HCT116 (cell line): ENCODE measurements around the gene RPL7L1. TPM values are rescaled to one million over a fixed set of nuclear protein-coding genes. Genes with fewer than 3 reads are reported as not detected.

Source experiments
- ATAC-seq: fragments of 200-7000 bp; cut with Tn5 transposase; 2 replicates; pipeline ENCODE4 v1.9.1; 2020; ENCODE audit warnings: mild to moderate bottlenecking, moderate library complexity
- BruUV-seq: library from RNA; stranded (reverse); fragments of 400-500 nt; replicated peaks from 2 replicates; lab custom pipeline; 2021; lab: Mats Ljungman, UMichigan
- CTCF ChIA-PET: fragments of 300-600 bp; sonication (Branson Sonifier 250); formaldehyde crosslinking; loops from one replicate; lab custom pipeline; 2021; ENCODE audit warnings: antibody characterized with exemption; lab: Charles Lee
- POLR2A ChIA-PET: fragments of 300-600, 350-600 bp; sonication (Branson Sonifier 250); formaldehyde crosslinking; loops from one replicate; lab custom pipeline; 2021; ENCODE audit warnings: antibody characterized with exemption; lab: Charles Lee
- RAD21 ChIA-PET, 2 experiments: fragments of 300-600 bp; sonication (Branson Sonifier 250); formaldehyde crosslinking; loops; one replicate each; lab custom pipeline; 2023; ENCODE audit warnings: low total read pairs in 2 of 2; ENCODE audit not compliant: uncharacterized antibody in 2 of 2, unreplicated experiment in 2 of 2, low non-redundant PET in 1 of 2; lab: Charles Lee
- DNase-seq: peaks from one replicate; pipeline ENCODE4 v3.0.0-alpha.2; 2010; ENCODE audit warnings: low read depth, low spot score
- H2AFZ ChIP-seq: fragments of 200-600 bp; shearing (Covaris generic), sonication (generic); 2 replicates; pipeline ENCODE4 v1.6.1; 2017; ENCODE audit warnings: low read depth, mixed run types, mixed read lengths, antibody characterized with exemption, low read length; ENCODE audit not compliant: poor library complexity, severe bottlenecking
- H3K27ac ChIP-seq: 2 replicates; pipeline ENCODE4 v1.5.1; 2012; ENCODE audit warnings: low read depth, low read length
- H3K27me3 ChIP-seq: fragments of 200-600 bp; sonication (generic); 2 replicates; pipeline ENCODE4 v1.6.1; 2016; ENCODE audit warnings: mixed run types, low read length, mixed read lengths; ENCODE audit not compliant: insufficient read depth
- H3K36me3 ChIP-seq, 2 experiments: fragments of 200-500 bp in 1 of 2; fragments of 200-600 bp in 1 of 2; sonication (Bioruptor generic) in 1 of 2; sonication (generic) in 1 of 2; 2 replicates each; pipeline versions ENCODE4 v1.5.1 to v1.6.1; 2014 to 2016; ENCODE audit warnings: low read length in 2 of 2, inconsistent platforms in 1 of 2, mixed read lengths in 1 of 2, mixed run types in 1 of 2; ENCODE audit not compliant: insufficient read depth in 2 of 2, control insufficient read depth in 1 of 2
- H3K4me1 ChIP-seq, 2 experiments: fragments of 200-600 bp in 1 of 2; sonication (generic) in 1 of 2; 2 replicates each; pipeline versions ENCODE4 v1.5.1 to v1.6.1; 2012 to 2017; ENCODE audit warnings: low read length in 2 of 2, inconsistent platforms in 1 of 2, mild to moderate bottlenecking in 1 of 2, mixed read lengths in 1 of 2, mixed run types in 1 of 2, moderate library complexity in 1 of 2; ENCODE audit not compliant: insufficient read depth in 2 of 2, control insufficient read depth in 1 of 2
- H3K4me2 ChIP-seq: fragments of 200-600 bp; sonication (generic); 2 replicates; pipeline ENCODE4 v1.6.1; 2017; ENCODE audit warnings: mixed run types, low read length, mixed read lengths
- H3K4me3 ChIP-seq, 2 experiments: fragments of 200-600 bp in 1 of 2; sonication (generic) in 1 of 2; replicated peaks in 1 of 2; 2 replicates each; pipeline ENCODE4 v1.5.1; 2011 to 2016; ENCODE audit warnings: low read length in 2 of 2, control low read depth in 1 of 2, low read depth in 1 of 2, mild to moderate bottlenecking in 1 of 2, mixed read lengths in 1 of 2, mixed run types in 1 of 2
- H3K79me2 ChIP-seq: fragments of 200-600 bp; sonication (generic); 2 replicates; pipeline ENCODE4 v1.6.1; 2017; ENCODE audit warnings: mild to moderate bottlenecking, mixed run types, low read length, moderate library complexity, mixed read lengths; ENCODE audit not compliant: insufficient read depth
- H3K9ac ChIP-seq: fragments of 200-600 bp; sonication (generic); 2 replicates; pipeline ENCODE4 v1.6.1; 2016; ENCODE audit warnings: low read length, mixed read lengths
- H3K9me2 ChIP-seq: fragments of 200-600 bp; sonication (generic), shearing (Covaris generic); 2 replicates; pipeline ENCODE4 v1.6.1; 2017; ENCODE audit warnings: mixed run types, mild to moderate bottlenecking, moderate library complexity; ENCODE audit not compliant: insufficient read depth
- H3K9me3 ChIP-seq, 2 experiments: fragments of 200-500 bp in 1 of 2; fragments of 200-600 bp in 1 of 2; sonication (Bioruptor generic) in 1 of 2; sonication (generic) in 1 of 2; 2 replicates each; pipeline ENCODE4 v1.6.1; 2014 to 2017; ENCODE audit warnings: low read length in 2 of 2, mixed read lengths in 2 of 2, inconsistent platforms in 1 of 2, low read depth in 1 of 2, mild to moderate bottlenecking in 1 of 2, mixed run types in 1 of 2, moderate library complexity in 1 of 2; ENCODE audit not compliant: control insufficient read depth in 1 of 2, insufficient read depth in 1 of 2
- H4K20me1 ChIP-seq: fragments of 200-600 bp; sonication (generic), shearing (Covaris generic); 2 replicates; pipeline ENCODE4 v1.6.1; 2017; ENCODE audit warnings: mixed run types, mild to moderate bottlenecking, moderate library complexity; ENCODE audit not compliant: insufficient read depth
- CBX3 ChIP-seq: IDR thresholded peaks from 2 replicates; pipeline ENCODE4 v1.6.1; 2012; ENCODE audit warnings: low read depth
- CEBPB ChIP-seq: IDR thresholded peaks from 2 replicates; pipeline ENCODE4 v1.6.1; 2012; ENCODE audit warnings: low read depth
- CTCF ChIP-seq, 3 experiments: fragments of 200-600 bp in 1 of 3; sonication (generic) in 1 of 3; IDR thresholded peaks in 2 of 3; conservative IDR thresholded peaks in 1 of 3; 2 replicates each; pipeline ENCODE4 v1.5.1; 2012 to 2017; ENCODE audit warnings: low read depth in 2 of 3, low read length in 2 of 3, antibody characterized with exemption in 1 of 3, borderline replicate concordance in 1 of 3, control low read depth in 1 of 3, mild to moderate bottlenecking in 1 of 3, mixed read lengths in 1 of 3, mixed run types in 1 of 3, moderate library complexity in 1 of 3; ENCODE audit not compliant: insufficient read depth in 1 of 3
- EGR1 ChIP-seq: IDR thresholded peaks from 2 replicates; pipeline ENCODE4 v1.6.1; 2012; ENCODE audit warnings: low read depth
- ELF1 ChIP-seq: IDR thresholded peaks from 2 replicates; pipeline ENCODE4 v1.6.1; 2012; ENCODE audit warnings: low read depth, borderline replicate concordance
- EZH2 ChIP-seq: fragments of 200-600 bp; sonication (generic); IDR thresholded peaks from 2 replicates; pipeline ENCODE4 v1.6.1; 2017; ENCODE audit warnings: antibody characterized with exemption, mixed run types
- FOSL1 ChIP-seq: IDR thresholded peaks from 2 replicates; pipeline ENCODE4 v1.6.1; 2012; ENCODE audit warnings: low read depth
- JUND ChIP-seq: IDR thresholded peaks from 2 replicates; pipeline ENCODE4 v1.6.1; 2012
- POLR2A ChIP-seq: IDR thresholded peaks from 2 replicates; pipeline ENCODE4 v1.7.0; 2011; ENCODE audit warnings: borderline replicate concordance; ENCODE audit not compliant: insufficient read depth, insufficient read length; ENCODE audit errors: extremely low read depth
- POLR2AphosphoS5 ChIP-seq: IDR thresholded peaks from 2 replicates; pipeline ENCODE4 v1.6.1; 2011; ENCODE audit warnings: mild to moderate bottlenecking, low read depth, low read length, moderate library complexity
- RAD21 ChIP-seq: IDR thresholded peaks from 2 replicates; pipeline ENCODE4 v1.6.1; 2012; ENCODE audit warnings: low read depth, mild to moderate bottlenecking
- SP1 ChIP-seq: IDR thresholded peaks from 2 replicates; pipeline ENCODE4 v1.6.1; 2012; ENCODE audit warnings: low read depth
- TCF7L2 ChIP-seq: IDR thresholded peaks from 2 replicates; pipeline ENCODE4 v1.7.0; 2011; ENCODE audit warnings: borderline replicate concordance, inconsistent platforms; ENCODE audit not compliant: insufficient read depth, insufficient read length; ENCODE audit errors: extremely low read depth
- intact Hi-C: fragments of 100-400 bp; cut with micrococcal nuclease; formaldehyde crosslinking; loops from 2 replicates; pipeline ENCODE4 v1.10.0; 2022
- total RNA-seq: library from RNA; stranded (reverse); gene quantifications from one replicate; pipeline ENCODE4 v1.2.1, GENCODE V29; 2021; ENCODE audit not compliant: unreplicated experiment
- TF ChIP-seq, protein P1 (sequence below): IDR thresholded peaks from 2 replicates; pipeline ENCODE4 v1.6.1; 2012; ENCODE audit warnings: low read depth
- TF ChIP-seq, protein P2 (sequence below): IDR thresholded peaks from 2 replicates; pipeline ENCODE4 v1.6.1; 2012
- TF ChIP-seq, protein P3 (sequence below): IDR thresholded peaks from 2 replicates; pipeline ENCODE4 v1.6.1; 2012

The RPL7L1 gene
- total RNA-seq, 1 experiment from 2014 or later = 125 TPM

DNA sequence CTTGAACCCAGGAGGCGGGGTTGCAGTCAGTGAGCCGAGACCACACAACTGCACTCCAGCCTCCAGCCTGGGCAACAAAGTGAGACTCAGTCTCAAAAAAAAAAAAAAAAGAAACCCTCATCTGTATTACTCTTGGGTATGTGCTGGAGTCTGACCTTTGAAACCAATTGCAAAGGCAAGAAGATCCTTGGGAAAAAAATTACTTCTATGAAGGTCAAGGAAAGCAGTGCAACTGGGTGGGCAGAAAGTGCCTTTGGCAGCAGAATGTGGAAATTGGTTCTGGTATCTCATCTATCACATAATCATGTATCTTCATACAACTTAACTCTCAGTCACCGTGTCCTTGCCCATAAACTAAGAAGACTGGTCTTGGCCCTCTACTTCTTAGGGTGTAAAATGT, 7.7 kb upstream of the RPL7L1 start (continued):
- TF ChIP-seq, protein P1, sequence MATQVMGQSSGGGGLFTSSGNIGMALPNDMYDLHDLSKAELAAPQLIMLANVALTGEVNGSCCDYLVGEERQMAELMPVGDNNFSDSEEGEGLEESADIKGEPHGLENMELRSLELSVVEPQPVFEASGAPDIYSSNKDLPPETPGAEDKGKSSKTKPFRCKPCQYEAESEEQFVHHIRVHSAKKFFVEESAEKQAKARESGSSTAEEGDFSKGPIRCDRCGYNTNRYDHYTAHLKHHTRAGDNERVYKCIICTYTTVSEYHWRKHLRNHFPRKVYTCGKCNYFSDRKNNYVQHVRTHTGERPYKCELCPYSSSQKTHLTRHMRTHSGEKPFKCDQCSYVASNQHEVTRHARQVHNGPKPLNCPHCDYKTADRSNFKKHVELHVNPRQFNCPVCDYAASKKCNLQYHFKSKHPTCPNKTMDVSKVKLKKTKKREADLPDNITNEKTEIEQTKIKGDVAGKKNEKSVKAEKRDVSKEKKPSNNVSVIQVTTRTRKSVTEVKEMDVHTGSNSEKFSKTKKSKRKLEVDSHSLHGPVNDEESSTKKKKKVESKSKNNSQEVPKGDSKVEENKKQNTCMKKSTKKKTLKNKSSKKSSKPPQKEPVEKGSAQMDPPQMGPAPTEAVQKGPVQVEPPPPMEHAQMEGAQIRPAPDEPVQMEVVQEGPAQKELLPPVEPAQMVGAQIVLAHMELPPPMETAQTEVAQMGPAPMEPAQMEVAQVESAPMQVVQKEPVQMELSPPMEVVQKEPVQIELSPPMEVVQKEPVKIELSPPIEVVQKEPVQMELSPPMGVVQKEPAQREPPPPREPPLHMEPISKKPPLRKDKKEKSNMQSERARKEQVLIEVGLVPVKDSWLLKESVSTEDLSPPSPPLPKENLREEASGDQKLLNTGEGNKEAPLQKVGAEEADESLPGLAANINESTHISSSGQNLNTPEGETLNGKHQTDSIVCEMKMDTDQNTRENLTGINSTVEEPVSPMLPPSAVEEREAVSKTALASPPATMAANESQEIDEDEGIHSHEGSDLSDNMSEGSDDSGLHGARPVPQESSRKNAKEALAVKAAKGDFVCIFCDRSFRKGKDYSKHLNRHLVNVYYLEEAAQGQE = no peak
- TF ChIP-seq TCF7L2 (no peak), FOSL1 (no peak), CBX3 (no peak), EZH2 (no peak), RAD21 (no peak)

DNA sequence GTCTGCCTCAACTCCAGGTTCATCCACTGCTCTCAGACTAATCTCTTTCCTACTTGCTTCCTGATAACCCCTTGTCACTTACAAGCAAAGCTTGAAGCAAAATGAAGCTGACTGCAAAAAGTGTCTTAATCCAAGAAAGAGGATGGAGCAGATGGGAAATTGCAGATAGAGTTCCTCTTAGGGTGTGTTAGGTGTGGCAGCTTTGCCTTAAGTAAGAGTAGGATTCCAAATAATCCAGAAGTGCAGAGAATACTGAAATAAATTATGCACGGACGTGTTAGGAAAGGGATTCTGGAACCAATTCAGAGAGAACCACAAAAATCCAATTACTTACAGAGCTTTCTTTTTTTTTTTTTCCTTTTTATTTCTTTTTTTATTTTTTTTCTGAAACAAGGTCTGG, 6.1 kb upstream of the RPL7L1 start:
- H3K27ac ChIP-seq = no peak overlapping the region
- ATAC-seq (no peak), DNase-seq (no peak)
- H3K9me3 ChIP-seq = no peaks in the 10 kb centered on the region
- CTCF ChIA-PET = no interaction called here
- no peaks in the 10 kb centered on the region for H3K79me2 ChIP-seq
- no peaks in the 10 kb centered on the region for H3K27me3 ChIP-seq
- RAD21 ChIA-PET = no interaction called here
- POLR2A ChIA-PET = no interaction called here
- H3K9me2 ChIP-seq = no peaks in the 10 kb centered on the region
- H3K9ac ChIP-seq = no peak overlapping the region
- intact Hi-C loops = loop anchor here (10.0 kb wide), 1 partner anchor 649 kb away; no protein-coding TSS in a partner anchor
- BruUV-seq = no TSS peak
- no peak overlapping the region for H3K4me2 ChIP-seq
- 0 out of 4 replicates have a peak, but pooled peaks cover 0 to 8% of the 10 kb centered on the region in 2 experiments for H3K4me1 ChIP-seq
- no peak overlapping the region for H3K4me3 ChIP-seq
- no peaks in the 10 kb centered on the region for H4K20me1 ChIP-seq
- H3K36me3 ChIP-seq = no peaks in the 10 kb centered on the region
- H2AFZ ChIP-seq = no peak overlapping the region
- TF ChIP-seq JUND (no peak), POLR2A (no peak), SP1 (no peak), EGR1 (no peak), CEBPB (no peak), FOSL1 (no peak), ELF1 (no peak), RAD21 (no peak), CTCF (IDR thresholded peaks at IDR 0.05 in 2 of 3, conservative IDR thresholded peaks at IDR 0.05 in 1 of 3; ENCODE audit: borderline replicate concordance in 1 of 3, insufficient read depth in 1 of 3, low read depth in 2 of 3, low read length in 2 of 3) (no peak), POLR2AphosphoS5 (no peak), CBX3 (no peak)
- TF ChIP-seq, protein P1 = no peak
- TF ChIP-seq, protein P2, sequence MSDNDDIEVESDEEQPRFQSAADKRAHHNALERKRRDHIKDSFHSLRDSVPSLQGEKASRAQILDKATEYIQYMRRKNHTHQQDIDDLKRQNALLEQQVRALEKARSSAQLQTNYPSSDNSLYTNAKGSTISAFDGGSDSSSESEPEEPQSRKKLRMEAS = no peak
- TF ChIP-seq, protein P3, sequence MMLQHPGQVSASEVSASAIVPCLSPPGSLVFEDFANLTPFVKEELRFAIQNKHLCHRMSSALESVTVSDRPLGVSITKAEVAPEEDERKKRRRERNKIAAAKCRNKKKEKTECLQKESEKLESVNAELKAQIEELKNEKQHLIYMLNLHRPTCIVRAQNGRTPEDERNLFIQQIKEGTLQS = no peak
